PC-9 (cell line): Measurements from ENCODE around the gene FOXL2NB. TPM values are rescaled to one million over a fixed set of nuclear protein-coding genes. Genes with fewer than 3 reads are reported as not detected.

ENCODE experiments used
- BruUV-seq: library from RNA; stranded (reverse); fragments of 400-500 nt; replicated peaks from 2 replicates; lab custom pipeline; 2021; lab: Mats Ljungman, UMichigan
- CTCF ChIA-PET: fragments of 300-600 bp; sonication (Branson Sonifier 250); formaldehyde crosslinking; loops from one replicate; lab custom pipeline; 2022; ENCODE audit warnings: antibody characterized with exemption; lab: Charles Lee
- POLR2A ChIA-PET: fragments of 300-600 bp; sonication (Branson Sonifier 250); formaldehyde crosslinking; loops from one replicate; lab custom pipeline; 2022; ENCODE audit warnings: antibody characterized with exemption; ENCODE audit not compliant: unreplicated experiment; lab: Charles Lee
- DNase-seq, 2 experiments: peaks; one replicate each; pipeline versions ENCODE4 v3.0.0 to v3.0.0-alpha.2; 2015 to 2022; ENCODE audit warnings: mixed read lengths in 1 of 2
- H2AFZ ChIP-seq: fragments of 200-600 bp; sonication (generic); 2 replicates; pipeline ENCODE4 v1.8.1; 2017; ENCODE audit warnings: antibody characterized with exemption
- H3F3A ChIP-seq: fragments of 200-600 bp; sonication (generic); 2 replicates; pipeline ENCODE4 v1.8.1; 2017; ENCODE audit warnings: antibody characterized with exemption, mild to moderate bottlenecking, low read depth; ENCODE audit not compliant: insufficient read depth
- H3K27ac ChIP-seq: fragments of 200-600 bp; sonication (generic); 2 replicates; pipeline ENCODE4 v1.6.1; 2016; ENCODE audit warnings: mixed run types
- H3K27me3 ChIP-seq: fragments of 200-600 bp; sonication (generic); 2 replicates; pipeline ENCODE4 v1.6.1; 2016; ENCODE audit warnings: low read depth, mixed run types; ENCODE audit not compliant: insufficient read depth
- H3K36me3 ChIP-seq: fragments of 200-600 bp; sonication (generic); 2 replicates; pipeline ENCODE4 v1.6.1; 2016; ENCODE audit warnings: low read depth, mixed run types
- H3K4me1 ChIP-seq: fragments of 200-600 bp; sonication (generic); replicated peaks from 2 replicates; pipeline ENCODE4 v1.6.1; 2016; ENCODE audit warnings: mixed run types; ENCODE audit not compliant: insufficient read depth
- H3K4me2 ChIP-seq: fragments of 200-600 bp; sonication (generic); 2 replicates; pipeline ENCODE4 v1.6.1; 2017; ENCODE audit warnings: mixed run types
- H3K4me3 ChIP-seq: fragments of 200-600 bp; sonication (generic); 2 replicates; pipeline ENCODE4 v1.6.1; 2016; ENCODE audit warnings: mixed run types
- H3K79me2 ChIP-seq: fragments of 200-600 bp; sonication (generic); 2 replicates; pipeline ENCODE4 v1.6.1; 2017; ENCODE audit warnings: low read depth, mixed run types
- H3K9me2 ChIP-seq: fragments of 200-600 bp; sonication (generic); 2 replicates; pipeline ENCODE4 v1.8.1; 2017; ENCODE audit warnings: mild to moderate bottlenecking; ENCODE audit not compliant: insufficient read depth
- H3K9me3 ChIP-seq: fragments of 200-600 bp; sonication (generic); 2 replicates; pipeline ENCODE4 v1.8.1; 2016; ENCODE audit warnings: low read depth; ENCODE audit not compliant: insufficient read depth
- H4K20me1 ChIP-seq: fragments of 200-600 bp; sonication (generic); 2 replicates; pipeline ENCODE4 v1.8.1; 2017; ENCODE audit not compliant: insufficient read depth
- EZH2 ChIP-seq: fragments of 200-600 bp; sonication (generic); IDR thresholded peaks from 2 replicates; pipeline ENCODE4 v1.8.0; 2017; ENCODE audit warnings: antibody characterized with exemption, low read depth
- intact Hi-C: fragments of 100-400 bp; cut with micrococcal nuclease; formaldehyde crosslinking; loops from one replicate; pipeline ENCODE4 v1.10.0; 2022; ENCODE audit not compliant: unreplicated experiment
- total RNA-seq: library from RNA; stranded (reverse); gene quantifications from 2 replicates; pipeline ENCODE4 v1.2.3, GENCODE V29; 2021
- TF ChIP-seq, protein P1 (sequence below): fragments of 200-600 bp; sonication (generic); conservative IDR thresholded peaks from 2 replicates; pipeline ENCODE4 v1.6.1; 2017; ENCODE audit warnings: mixed run types, antibody characterized with exemption, mild to moderate bottlenecking, moderate library complexity

FOXL2NB gene
- total RNA-seq, 1 experiment from 2014 or later = 0.09 TPM

DNA sequence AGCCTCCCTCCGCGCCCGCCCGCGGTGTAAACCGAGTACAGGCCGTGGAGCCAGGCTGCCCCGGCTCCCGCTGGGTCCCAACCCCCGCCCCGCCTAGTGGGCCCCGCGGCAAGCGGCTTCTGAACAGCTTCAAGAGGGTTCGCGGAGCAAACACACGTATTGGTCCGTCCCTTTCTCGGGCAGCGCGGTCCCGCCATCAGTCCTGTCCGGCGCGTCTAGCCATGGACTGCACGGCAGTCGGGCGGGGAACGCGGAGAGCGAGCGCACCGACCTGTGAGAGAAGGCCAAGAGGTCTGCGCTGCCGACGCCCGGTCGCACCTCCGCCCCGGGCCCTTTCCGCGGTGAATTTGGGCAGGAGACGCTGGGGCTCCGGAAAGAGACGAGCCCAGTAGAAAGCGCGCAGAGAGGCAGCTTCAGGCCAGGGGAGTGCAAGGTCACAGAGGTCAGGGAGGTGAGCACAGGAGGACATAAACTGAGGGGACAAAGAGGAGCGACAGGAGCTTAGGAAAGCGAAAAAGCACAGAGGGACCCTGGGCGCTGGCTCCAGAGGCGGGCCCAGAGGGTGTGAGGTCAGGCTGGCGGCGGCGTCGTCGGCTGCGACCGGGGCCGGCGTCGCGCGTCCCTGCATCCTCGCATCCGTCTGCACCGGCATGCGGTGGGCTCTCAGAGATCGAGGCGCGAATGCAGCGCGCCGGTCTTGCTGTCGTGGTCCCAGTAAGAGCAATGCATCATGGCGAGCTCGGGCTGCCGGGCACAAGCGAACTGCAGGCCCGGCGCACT is 1.9 kb upstream of the FOXL2NB start:
- Histone ChIP-seq H3K4me3 (no peak overlapping the region), H4K20me1 (no peaks in the 10 kb centered on the region), H3K27me3 (0 out of 2 replicates have a peak, but pooled peaks cover 6% of the 10 kb centered on the region), H2AFZ (no peak overlapping the region), H3K27ac (no peak overlapping the region), H3K79me2 (no peaks in the 10 kb centered on the region), H3K36me3 (no peaks in the 10 kb centered on the region), H3K9me2 (no peaks in the 10 kb centered on the region), H3K4me2 (no peak overlapping the region), H3K9me3 (no peaks in the 10 kb centered on the region), H3K4me1 (no peaks in the 10 kb centered on the region), H3F3A (no peaks in the 10 kb centered on the region)
- no TSS peak for BruUV-seq
- CTCF ChIA-PET = no interaction called here
- TF ChIP-seq EZH2 = no peak
- TF ChIP-seq, protein P1, sequence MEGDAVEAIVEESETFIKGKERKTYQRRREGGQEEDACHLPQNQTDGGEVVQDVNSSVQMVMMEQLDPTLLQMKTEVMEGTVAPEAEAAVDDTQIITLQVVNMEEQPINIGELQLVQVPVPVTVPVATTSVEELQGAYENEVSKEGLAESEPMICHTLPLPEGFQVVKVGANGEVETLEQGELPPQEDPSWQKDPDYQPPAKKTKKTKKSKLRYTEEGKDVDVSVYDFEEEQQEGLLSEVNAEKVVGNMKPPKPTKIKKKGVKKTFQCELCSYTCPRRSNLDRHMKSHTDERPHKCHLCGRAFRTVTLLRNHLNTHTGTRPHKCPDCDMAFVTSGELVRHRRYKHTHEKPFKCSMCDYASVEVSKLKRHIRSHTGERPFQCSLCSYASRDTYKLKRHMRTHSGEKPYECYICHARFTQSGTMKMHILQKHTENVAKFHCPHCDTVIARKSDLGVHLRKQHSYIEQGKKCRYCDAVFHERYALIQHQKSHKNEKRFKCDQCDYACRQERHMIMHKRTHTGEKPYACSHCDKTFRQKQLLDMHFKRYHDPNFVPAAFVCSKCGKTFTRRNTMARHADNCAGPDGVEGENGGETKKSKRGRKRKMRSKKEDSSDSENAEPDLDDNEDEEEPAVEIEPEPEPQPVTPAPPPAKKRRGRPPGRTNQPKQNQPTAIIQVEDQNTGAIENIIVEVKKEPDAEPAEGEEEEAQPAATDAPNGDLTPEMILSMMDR = no peak
- intact Hi-C loops = loop anchor here (5.0 kb wide), 2 partner anchors 167 to 397 kb away; partner anchors contain the start of gene MRPS22
- no peak for DNase-seq
- POLR2A ChIA-PET = no interaction called here

DNA sequence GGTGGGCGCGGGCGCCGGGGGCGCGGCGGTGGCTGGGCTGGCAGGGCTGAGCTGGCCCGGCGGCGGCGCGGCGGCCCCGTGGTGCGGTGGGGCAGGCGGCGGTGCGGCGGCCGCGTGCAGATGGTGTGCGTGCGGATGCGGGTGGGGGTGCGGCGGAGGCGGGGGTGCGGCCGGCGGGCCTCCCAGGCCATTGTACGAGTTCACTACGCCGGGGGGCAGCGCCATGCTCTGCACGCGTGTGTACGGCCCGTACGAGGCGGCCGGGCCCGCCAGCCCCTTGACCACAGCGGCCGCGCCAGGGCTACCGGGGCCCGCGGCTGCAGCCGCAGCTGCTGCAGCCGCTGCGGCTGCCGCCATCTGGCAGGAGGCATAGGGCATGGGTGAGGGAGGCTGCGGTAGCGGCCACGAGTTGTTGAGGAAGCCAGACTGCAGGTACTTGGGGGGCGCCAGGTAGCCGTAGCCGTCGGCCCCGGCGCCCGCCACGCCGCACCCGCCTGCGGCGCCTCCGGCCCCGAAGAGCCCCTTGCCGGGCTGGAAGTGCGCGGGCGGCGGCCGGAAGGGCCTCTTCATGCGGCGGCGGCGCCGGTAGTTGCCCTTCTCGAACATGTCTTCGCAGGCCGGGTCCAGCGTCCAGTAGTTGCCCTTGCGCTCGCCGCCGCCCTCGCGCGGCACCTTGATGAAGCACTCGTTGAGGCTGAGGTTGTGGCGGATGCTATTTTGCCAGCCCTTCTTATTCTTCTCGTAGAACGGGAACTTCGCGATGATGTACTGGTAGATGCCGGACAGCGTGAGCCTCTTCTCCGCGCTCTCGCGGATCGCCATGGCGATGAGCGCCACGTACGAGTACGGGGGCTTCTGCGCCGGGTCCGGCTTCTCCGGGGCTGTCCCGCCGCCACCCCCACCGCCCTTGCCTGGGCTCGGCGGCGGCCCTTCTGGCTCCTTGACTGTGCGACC is 1.0 kb upstream of the FOXL2NB start:
- TF ChIP-seq, protein P1 = no peak
- TF ChIP-seq EZH2 = no peak
- H3K79me2 ChIP-seq = no peaks in the 10 kb centered on the region
- intact Hi-C loops = no loop called here
- no peaks in the 10 kb centered on the region for H3K9me3 ChIP-seq
- no peaks in the 10 kb centered on the region for H3K9me2 ChIP-seq
- no peak for DNase-seq
- no peaks in the 10 kb centered on the region for H3K36me3 ChIP-seq
- H2AFZ ChIP-seq = no peak overlapping the region
- ChIA-PET CTCF (interaction anchor here (0.6 kb wide), 1 partner anchor 166 kb away, joined by 3 read pairs; no protein-coding TSS in a partner anchor), POLR2A (no interaction called here)
- no peaks in the 10 kb centered on the region for H4K20me1 ChIP-seq
- H3K27ac ChIP-seq = no peak overlapping the region
- H3K4me1 ChIP-seq = no peaks in the 10 kb centered on the region
- H3K4me3 ChIP-seq = no peak overlapping the region
- H3F3A ChIP-seq = no peaks in the 10 kb centered on the region
- 0 out of 2 replicates have a peak, but pooled peaks cover 6% of the 10 kb centered on the region for H3K27me3 ChIP-seq
- BruUV-seq = no TSS peak
- H3K4me2 ChIP-seq = no peak overlapping the region

DNA sequence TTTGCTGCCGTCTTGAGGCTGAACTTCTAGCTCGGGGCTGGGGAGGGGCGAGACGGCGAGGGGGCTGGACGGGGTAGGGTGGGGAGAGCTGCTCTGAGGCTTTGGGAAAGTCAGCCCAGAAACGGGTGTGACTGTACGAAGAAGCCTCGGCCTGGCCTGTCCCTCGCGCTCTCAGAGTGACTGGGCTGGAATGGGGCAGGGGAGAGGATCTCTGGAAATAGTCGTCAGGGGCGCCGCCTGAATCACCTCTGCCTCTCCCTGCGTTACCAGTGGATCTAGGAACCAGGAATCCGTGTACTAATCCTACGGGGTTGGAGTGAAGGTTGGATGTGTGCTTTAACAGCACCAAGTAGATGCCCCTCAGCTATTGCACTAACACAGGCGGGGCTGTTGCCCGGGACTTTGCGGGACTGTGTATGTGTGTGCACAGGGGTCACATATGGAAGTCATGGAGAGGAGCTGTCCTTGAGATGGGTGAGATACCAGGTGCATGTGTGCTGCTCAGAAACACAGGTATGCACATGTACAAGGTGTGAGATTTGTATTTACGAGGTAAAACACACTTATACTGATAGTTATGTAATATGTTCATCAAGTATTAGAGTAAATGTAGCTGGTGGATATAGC is 591 bp downstream of the FOXL2NB start:
- Histone ChIP-seq H3K4me1 (no peaks in the 10 kb centered on the region), H3F3A (no peaks in the 10 kb centered on the region), H2AFZ (no peak overlapping the region), H3K9me3 (no peaks in the 10 kb centered on the region), H3K4me3 (no peak overlapping the region), H4K20me1 (no peaks in the 10 kb centered on the region), H3K27me3 (0 out of 2 replicates have a peak, but pooled peaks cover 6% of the 10 kb centered on the region), H3K4me2 (no peak overlapping the region), H3K36me3 (no peaks in the 10 kb centered on the region), H3K79me2 (no peaks in the 10 kb centered on the region), H3K9me2 (no peaks in the 10 kb centered on the region), H3K27ac (no peak overlapping the region)
- DNase-seq = no peak
- CTCF ChIA-PET = no interaction called here
- POLR2A ChIA-PET = no interaction called here
- TF ChIP-seq, protein P1 = no peak
- no peak for TF ChIP-seq EZH2
- BruUV-seq = no TSS peak
- intact Hi-C loops = no loop called here
